ENCODE measurements around the gene DGCR6L.
"Not testable (repeated sequence)": the region's sequence is repeated elsewhere in the genome, so short reads cannot be mapped to it uniquely, and the experiment has no call there.

GRCh38 chr22:20303229-20303534, 16.7 kb downstream of the DGCR6L start:
- TF ChIP-seq POLR2A (IDR thresholded peaks at IDR 0.05; ENCODE audit: low read depth, low read length); CTCF (conservative IDR thresholded peaks at IDR 0.05; ENCODE audit: low read depth, low read length); FOS (IDR thresholded peaks at IDR 0.05; ENCODE audit: low read depth, low read length); MAFK (IDR thresholded peaks at IDR 0.05; ENCODE audit: low read depth, low read length); CEBPB (IDR thresholded peaks at IDR 0.05; ENCODE audit: low read depth, low read length); BHLHE40 (IDR thresholded peaks at IDR 0.05; ENCODE audit: low read depth, low read length); RFX5 (IDR thresholded peaks at IDR 0.05; ENCODE audit: low read depth, low read length); SMC3 (IDR thresholded peaks at IDR 0.05; ENCODE audit: low read depth, low read length): not testable (repeated sequence)
- TF ChIP-seq, protein P1, sequence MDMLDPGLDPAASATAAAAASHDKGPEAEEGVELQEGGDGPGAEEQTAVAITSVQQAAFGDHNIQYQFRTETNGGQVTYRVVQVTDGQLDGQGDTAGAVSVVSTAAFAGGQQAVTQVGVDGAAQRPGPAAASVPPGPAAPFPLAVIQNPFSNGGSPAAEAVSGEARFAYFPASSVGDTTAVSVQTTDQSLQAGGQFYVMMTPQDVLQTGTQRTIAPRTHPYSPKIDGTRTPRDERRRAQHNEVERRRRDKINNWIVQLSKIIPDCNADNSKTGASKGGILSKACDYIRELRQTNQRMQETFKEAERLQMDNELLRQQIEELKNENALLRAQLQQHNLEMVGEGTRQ (IDR thresholded peaks at IDR 0.05; ENCODE audit: low read depth, low read length): not testable (repeated sequence)
